ENCODE measurements around the gene FIS1.
"Not testable (repeated sequence)": the region's sequence is repeated elsewhere in the genome, so short reads cannot be mapped to it uniquely, and the experiment has no call there.

- peak in 3 of 4 experiments; percentile 32 to 72 (median 53) for TF ChIP-seq CTCF (IDR thresholded peaks at IDR 0.05)
- TF ChIP-seq EP300, POLR2A (IDR thresholded peaks at IDR 0.05): not testable (repeated sequence)
Observed at GRCh38 chr7:101290186-101291037, 45.5 kb upstream of the FIS1 start.
